GM13976 (cell line): ENCODE measurements around the gene SPARCL1.
"Not testable (repeated sequence)": the region's sequence is repeated elsewhere in the genome, so short reads cannot be mapped to it uniquely, and the experiment has no call there.

Experiments used
- DNase-seq: peaks from one replicate; pipeline ENCODE4 v3.0.0; 2012; ENCODE audit warnings: low spot score
- in situ Hi-C: fragments of 300-500 bp; cut with MboI; formaldehyde crosslinking; loops from one replicate; pipeline ENCODE4 v1.12.0; 2022; ENCODE audit warnings: low sequenced_read_pairs, mixed read lengths, inconsistent platforms; ENCODE audit not compliant: unreplicated experiment
- TF ChIP-seq, protein P1 (sequence below): IDR thresholded peaks from 2 replicates; pipeline ENCODE4 v1.5.1; 2012; ENCODE audit warnings: borderline replicate concordance, mild to moderate bottlenecking; ENCODE audit not compliant: insufficient read depth; ENCODE audit errors: extremely low read depth, missing control alignments, control extremely low read depth

The SPARCL1 gene, protein sequence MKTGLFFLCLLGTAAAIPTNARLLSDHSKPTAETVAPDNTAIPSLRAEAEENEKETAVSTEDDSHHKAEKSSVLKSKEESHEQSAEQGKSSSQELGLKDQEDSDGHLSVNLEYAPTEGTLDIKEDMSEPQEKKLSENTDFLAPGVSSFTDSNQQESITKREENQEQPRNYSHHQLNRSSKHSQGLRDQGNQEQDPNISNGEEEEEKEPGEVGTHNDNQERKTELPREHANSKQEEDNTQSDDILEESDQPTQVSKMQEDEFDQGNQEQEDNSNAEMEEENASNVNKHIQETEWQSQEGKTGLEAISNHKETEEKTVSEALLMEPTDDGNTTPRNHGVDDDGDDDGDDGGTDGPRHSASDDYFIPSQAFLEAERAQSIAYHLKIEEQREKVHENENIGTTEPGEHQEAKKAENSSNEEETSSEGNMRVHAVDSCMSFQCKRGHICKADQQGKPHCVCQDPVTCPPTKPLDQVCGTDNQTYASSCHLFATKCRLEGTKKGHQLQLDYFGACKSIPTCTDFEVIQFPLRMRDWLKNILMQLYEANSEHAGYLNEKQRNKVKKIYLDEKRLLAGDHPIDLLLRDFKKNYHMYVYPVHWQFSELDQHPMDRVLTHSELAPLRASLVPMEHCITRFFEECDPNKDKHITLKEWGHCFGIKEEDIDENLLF

DNA sequence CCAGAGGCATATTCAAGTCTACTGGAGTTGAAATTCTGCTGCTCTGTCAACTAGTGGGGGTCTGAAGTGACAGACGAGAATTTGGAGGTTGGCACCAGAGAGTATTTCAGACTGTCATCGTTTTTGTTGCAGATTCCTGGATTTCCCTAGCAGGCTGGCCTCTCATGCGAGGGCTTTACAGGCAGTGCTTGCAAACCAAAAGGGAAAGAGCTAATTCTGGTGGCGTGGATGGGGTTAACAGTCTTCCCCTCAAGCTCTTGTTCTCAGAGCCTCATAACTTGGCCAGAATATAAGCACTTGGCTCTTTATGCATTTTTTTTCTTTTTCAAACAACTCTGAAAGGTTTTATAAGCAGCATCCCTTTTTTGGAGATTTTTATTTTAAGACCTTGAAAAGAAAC, at the start of gene SPARCL1:
Gene SPARCL1, minus strand, starts transcription at position 190 of the 400 bp plus-strand sequence. CDS start 29,802 bp downstream, outside the sequence.
- DNase-seq, result no peak
- in situ Hi-C loops, result no loop called here
- TF ChIP-seq, protein P1, sequence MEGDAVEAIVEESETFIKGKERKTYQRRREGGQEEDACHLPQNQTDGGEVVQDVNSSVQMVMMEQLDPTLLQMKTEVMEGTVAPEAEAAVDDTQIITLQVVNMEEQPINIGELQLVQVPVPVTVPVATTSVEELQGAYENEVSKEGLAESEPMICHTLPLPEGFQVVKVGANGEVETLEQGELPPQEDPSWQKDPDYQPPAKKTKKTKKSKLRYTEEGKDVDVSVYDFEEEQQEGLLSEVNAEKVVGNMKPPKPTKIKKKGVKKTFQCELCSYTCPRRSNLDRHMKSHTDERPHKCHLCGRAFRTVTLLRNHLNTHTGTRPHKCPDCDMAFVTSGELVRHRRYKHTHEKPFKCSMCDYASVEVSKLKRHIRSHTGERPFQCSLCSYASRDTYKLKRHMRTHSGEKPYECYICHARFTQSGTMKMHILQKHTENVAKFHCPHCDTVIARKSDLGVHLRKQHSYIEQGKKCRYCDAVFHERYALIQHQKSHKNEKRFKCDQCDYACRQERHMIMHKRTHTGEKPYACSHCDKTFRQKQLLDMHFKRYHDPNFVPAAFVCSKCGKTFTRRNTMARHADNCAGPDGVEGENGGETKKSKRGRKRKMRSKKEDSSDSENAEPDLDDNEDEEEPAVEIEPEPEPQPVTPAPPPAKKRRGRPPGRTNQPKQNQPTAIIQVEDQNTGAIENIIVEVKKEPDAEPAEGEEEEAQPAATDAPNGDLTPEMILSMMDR, result no peak

DNA sequence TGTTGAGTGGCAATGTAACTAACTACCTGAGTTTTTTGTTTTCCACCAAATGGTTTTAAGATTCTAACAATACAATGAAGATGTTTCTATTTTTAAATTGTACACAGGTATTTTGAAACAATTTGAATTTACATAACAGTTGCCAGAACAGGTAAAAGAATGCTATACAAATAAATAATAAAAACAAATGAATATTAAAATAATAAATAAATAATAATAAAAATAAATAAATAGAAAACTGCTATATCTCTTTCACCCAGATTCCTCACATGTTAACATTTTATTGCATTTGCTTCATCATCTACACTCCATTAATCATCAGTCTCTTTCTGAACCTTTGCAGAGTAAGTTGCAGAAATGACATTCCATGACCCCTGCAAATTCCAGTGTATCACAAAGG, 46.8 kb upstream of the SPARCL1 start:
- no peak for DNase-seq
- TF ChIP-seq, protein P1, result no peak
- in situ Hi-C loops, result no loop called here

DNA sequence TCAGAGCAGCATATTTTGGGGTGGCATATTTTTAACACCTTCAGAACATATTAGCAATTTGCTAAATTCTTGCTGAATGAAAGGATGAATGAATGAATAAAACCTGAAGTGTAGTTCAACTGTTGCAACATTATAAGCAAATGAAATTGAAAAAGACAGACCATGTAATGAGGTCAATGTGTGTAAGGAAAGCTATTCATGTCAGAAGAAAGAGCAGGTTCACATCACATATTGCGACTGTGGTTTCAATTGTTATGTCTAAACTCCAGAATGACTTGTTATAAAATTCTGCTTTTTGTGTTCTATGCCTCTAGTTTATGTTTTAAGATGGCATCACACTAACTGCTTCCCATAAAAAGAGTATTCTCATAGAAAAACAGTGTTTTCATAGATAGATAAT, 46.2 kb upstream of the SPARCL1 start:
- TF ChIP-seq, protein P1, result no peak
- DNase-seq, result no peak
- in situ Hi-C loops, result no loop called here

DNA sequence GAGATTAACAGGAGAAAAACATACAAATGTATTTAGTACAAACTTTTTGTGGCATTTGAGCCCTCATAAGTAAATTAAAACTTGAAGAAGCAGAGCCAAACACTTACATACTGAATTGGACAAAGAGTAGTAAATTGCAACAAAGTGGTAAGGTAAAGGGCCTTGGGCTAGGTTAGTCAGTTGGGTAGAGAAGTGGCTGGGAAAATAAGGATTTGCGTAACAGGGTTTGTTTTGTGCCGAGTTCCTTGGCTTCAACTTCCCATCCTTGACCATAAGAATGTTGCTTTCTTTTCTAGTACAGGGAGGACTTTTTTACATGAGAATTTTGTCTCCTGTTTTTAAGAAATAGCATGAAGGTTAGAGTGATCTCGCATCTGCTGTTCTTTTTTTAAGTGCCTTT, 45.8 kb upstream of the SPARCL1 start:
- no peak for DNase-seq
- TF ChIP-seq, protein P1, result no peak
- in situ Hi-C loops, result no loop called here

DNA sequence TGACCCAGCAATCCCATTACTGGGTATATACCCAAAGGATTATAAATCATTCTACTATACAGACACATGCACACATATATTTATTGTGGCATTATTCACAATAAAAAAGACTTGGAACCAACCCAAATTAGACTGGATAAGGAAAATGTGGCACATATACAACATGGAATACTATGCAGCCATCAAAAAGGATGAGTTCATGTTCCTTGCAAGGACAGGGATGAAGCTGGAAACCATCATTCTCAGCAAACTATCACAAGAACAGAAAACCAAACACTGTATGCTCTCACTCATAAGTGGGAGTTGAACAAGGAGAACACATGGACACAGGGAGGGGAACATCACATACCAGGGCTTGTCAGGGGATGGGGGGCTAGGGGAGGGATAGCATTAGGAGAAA, 45.2 kb upstream of the SPARCL1 start:
- DNase-seq, in situ Hi-C loops: not testable (repeated sequence)

DNA sequence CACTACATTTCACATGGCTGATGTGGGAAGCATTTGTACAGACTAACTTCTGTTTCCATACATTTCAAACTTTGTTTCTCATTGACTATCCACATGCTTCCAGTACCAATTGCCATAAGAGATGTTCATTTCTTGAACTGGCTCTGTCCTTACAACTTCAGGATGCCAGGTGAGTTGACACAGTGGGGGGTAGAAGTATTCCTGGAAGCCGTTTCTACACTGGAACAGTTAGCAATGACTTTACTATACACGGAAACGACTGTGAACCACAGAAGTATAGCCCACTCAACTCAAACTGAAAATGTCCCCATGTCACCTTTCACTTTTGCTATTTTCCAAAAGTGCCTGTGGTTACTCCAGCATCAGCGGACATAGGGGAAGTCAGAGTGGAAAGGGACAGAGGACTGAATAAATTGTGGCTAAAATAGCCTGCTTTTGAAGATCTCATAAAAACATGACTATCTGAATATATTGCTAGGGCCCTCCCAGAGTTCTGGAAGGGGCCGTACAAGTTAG, 41.2 kb upstream of the SPARCL1 start:
- no peak for DNase-seq
- in situ Hi-C loops, result no loop called here
- TF ChIP-seq, protein P1, result no peak

DNA sequence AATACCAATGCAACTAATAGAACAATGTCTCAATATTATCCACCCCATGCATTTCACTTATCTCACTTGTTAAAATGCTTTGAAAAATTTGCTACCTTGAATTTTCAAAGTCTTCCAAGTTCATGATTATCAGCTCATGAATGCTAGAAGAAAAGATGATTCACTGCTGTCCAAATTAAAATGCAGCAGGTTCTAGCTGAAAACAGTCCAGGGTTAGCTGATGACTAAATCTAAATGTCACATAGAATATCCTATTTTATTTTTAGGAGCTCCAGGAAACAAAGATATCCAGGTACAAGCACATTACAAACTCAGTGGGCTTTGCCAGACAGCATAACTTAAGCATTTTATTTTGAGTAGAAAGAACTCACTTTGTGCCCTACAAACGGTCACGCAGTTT, 38.0 kb upstream of the SPARCL1 start:
- in situ Hi-C loops, result no loop called here
- TF ChIP-seq, protein P1, result no peak

More for the DNA sequence above, 38.0 kb upstream of the SPARCL1 start:
- DNase-seq, result no peak
